Measurements from ENCODE around the gene PARD6A. TPM values are rescaled to one million over a fixed set of nuclear protein-coding genes. Genes with fewer than 3 reads are reported as not detected.

PARD6A gene, protein sequence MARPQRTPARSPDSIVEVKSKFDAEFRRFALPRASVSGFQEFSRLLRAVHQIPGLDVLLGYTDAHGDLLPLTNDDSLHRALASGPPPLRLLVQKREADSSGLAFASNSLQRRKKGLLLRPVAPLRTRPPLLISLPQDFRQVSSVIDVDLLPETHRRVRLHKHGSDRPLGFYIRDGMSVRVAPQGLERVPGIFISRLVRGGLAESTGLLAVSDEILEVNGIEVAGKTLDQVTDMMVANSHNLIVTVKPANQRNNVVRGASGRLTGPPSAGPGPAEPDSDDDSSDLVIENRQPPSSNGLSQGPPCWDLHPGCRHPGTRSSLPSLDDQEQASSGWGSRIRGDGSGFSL
- total RNA-seq (1.7 TPM), polyA plus RNA-seq (6.5 TPM)

DNA sequence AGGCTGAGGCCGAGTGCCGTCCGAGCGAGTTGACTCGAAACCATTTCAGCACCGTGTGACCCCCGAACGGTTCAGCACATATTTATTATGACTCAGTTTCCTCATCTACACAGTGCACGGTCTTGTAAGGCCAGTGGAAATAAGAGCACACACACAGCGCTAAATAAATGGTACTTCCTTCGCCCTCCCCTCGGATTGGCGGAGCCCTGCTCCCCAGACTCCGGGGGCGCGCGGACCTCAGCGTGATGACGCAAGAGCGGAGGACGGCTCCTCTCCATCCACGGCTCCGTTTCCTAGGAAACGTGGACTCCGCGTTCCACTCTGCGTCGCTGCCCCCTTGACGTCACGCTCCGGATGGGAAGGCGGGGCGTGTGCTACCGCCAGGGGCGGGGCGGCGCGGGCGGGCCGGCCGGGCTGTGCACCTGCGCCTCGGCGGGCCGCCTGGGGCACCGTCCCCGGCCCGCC lies at the start of gene PARD6A:
Gene PARD6A, plus strand, starts transcription at position 397 of the 465 bp plus-strand sequence. CDS start 79 bp downstream, outside the sequence.
- WGBS, result under 1% methylated on average over 48 of the region's 48 CpGs
- Histone ChIP-seq H3K36me3 (ENCODE audit: insufficient read depth) (no peaks in the 10 kb centered on the region), H3K4me1 (ENCODE audit: insufficient read depth) (no peaks in the 10 kb centered on the region), H3K4me3 (ENCODE audit: low read depth, low read length) (peak within 1 kb of the TSS; percentile 75), H3K27ac (ENCODE audit: low read depth) (peak within 1 kb of the TSS; percentile 85)
- DNase-seq (ENCODE audit: extremely low spot score), result peak; percentile 91

DNA sequence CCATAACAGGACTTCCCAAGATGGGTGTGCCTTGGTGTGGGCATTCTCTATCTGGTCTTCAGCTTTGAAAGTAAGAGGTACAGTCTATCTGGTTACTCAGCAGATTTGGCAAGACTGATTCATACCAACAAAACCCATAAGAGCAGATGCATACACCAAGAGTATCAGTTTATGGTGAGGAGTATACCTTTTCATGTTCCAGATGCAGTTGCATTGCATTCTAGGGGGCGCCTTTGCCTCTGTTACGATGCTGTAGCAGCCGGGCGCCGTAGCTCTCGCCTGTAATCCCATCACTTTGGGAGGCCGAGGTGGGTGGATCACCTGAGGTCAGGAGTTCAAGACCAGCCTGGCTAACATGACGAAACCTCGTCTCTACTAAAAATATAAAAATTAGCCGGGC lies 47.0 kb upstream of the PARD6A start:
- no peak for DNase-seq (ENCODE audit: extremely low spot score)
- H3K4me3 ChIP-seq (ENCODE audit: low read depth, low read length), result no peak overlapping the region
- H3K27ac ChIP-seq (ENCODE audit: low read depth), result no peak overlapping the region
- 90% methylated on average over 10 of the region's 10 CpGs for WGBS
- no peaks in the 10 kb centered on the region for H3K4me1 ChIP-seq (ENCODE audit: insufficient read depth)
- H3K36me3 ChIP-seq (ENCODE audit: insufficient read depth), result peaks cover 9% of the 10 kb centered on the region

DNA sequence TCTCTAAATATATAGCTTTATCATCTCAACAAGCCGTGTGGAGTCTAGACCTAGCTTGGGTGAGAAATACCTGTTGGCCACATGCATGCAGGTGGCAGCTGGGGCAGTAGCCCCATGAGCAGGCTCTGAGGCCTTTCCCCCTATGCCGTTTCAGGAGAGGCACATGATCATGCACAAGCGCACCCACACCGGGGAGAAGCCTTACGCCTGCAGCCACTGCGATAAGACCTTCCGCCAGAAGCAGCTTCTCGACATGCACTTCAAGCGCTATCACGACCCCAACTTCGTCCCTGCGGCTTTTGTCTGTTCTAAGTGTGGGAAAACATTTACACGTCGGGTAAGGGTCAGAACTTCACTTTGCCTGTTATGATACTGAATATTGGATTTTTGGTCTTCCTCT lies 32.5 kb upstream of the PARD6A start:
- DNase-seq (ENCODE audit: extremely low spot score), result no peak
- Histone ChIP-seq H3K4me1 (ENCODE audit: insufficient read depth) (no peaks in the 10 kb centered on the region), H3K4me3 (ENCODE audit: low read depth, low read length) (no peak overlapping the region), H3K36me3 (ENCODE audit: insufficient read depth) (peaks cover 6% of the 10 kb centered on the region), H3K27ac (ENCODE audit: low read depth) (no peak overlapping the region)
- WGBS, result 95% methylated on average over 14 of the region's 14 CpGs

DNA sequence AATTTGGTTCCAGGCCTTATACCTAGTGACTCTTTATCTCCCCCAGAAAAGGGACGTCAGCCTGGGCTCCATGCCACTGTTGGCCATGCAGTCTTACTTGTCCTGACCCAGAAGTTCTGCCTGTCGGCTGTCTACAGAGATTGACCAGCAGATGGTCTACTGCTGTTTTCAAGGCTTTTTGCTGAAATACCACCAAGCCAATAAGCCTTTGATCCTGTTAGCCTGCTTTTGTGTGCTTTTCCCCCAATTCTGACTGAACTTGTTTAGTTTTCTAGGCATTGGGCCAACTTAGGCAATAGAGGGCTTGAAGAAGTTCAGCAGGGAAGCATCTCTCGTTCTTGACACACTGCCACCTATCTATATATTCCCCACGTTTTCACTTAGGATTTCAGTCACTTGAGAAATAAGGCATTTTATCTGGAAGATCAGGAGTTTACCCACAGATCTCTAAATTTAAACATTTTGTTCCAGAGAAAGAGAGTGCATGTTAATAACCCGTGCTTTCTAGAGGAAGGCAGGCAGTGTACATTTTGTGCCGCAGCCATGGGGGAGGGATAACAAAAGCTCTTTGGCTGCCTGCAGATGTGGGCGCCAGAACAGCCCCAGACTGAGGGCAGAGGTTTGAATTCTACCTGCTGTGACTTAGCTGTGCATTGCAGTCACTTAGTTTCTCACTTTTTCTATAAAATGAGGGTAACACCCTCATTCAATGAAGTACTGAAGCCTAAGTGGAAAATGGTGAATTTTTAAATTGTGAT lies 28.2 kb upstream of the PARD6A start:
- Histone ChIP-seq H3K4me3 (ENCODE audit: low read depth, low read length) (no peak overlapping the region), H3K36me3 (ENCODE audit: insufficient read depth) (peaks cover 5% of the 10 kb centered on the region), H3K4me1 (ENCODE audit: insufficient read depth) (no peaks in the 10 kb centered on the region), H3K27ac (ENCODE audit: low read depth) (no peak overlapping the region)
- WGBS, result 43% methylated on average over 7 of the region's 7 CpGs
- DNase-seq (ENCODE audit: extremely low spot score), result peak; percentile 20

DNA sequence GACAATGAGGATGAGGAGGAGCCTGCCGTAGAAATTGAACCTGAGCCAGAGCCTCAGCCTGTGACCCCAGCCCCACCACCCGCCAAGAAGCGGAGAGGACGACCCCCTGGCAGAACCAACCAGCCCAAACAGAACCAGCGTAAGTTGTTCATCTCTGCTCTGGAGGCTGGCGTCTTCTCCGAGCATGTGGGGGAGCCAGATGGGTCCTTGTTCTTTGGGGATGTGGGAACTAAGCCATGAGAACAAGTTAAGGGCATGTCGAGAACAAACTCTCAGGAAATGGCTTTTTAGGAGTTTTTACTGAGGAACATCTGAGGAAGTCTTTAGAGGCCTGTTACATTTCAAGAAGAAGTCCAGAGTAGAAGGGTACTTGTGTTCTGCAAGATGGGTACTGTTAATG lies 24.0 kb upstream of the PARD6A start:
- H3K4me3 ChIP-seq (ENCODE audit: low read depth, low read length), result no peak overlapping the region
- H3K27ac ChIP-seq (ENCODE audit: low read depth), result no peak overlapping the region
- no peak for DNase-seq (ENCODE audit: extremely low spot score)
- H3K36me3 ChIP-seq (ENCODE audit: insufficient read depth), result peaks cover 4% of the 10 kb centered on the region
- WGBS, result 88% methylated on average over 8 of the region's 8 CpGs
- no peaks in the 10 kb centered on the region for H3K4me1 ChIP-seq (ENCODE audit: insufficient read depth)

DNA sequence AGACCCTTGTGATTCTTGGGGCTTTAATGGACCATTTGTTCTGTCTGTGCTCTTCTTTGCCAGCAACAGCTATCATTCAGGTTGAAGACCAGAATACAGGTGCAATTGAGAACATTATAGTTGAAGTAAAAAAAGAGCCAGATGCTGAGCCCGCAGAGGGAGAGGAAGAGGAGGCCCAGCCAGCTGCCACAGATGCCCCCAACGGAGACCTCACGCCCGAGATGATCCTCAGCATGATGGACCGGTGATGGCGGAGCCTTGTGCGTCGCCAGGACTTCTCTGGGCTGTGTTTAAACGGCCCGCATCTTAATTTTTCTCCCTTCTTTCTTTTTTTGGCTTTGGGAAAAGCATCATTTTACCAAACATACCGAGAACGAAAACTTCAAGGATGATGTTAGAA lies 23.1 kb upstream of the PARD6A start:
- Histone ChIP-seq H3K36me3 (ENCODE audit: insufficient read depth) (peaks cover 4% of the 10 kb centered on the region), H3K4me3 (ENCODE audit: low read depth, low read length) (no peak overlapping the region), H3K4me1 (ENCODE audit: insufficient read depth) (no peaks in the 10 kb centered on the region), H3K27ac (ENCODE audit: low read depth) (no peak overlapping the region)
- no peak for DNase-seq (ENCODE audit: extremely low spot score)
- WGBS, result 91% methylated on average over 12 of the region's 12 CpGs

DNA sequence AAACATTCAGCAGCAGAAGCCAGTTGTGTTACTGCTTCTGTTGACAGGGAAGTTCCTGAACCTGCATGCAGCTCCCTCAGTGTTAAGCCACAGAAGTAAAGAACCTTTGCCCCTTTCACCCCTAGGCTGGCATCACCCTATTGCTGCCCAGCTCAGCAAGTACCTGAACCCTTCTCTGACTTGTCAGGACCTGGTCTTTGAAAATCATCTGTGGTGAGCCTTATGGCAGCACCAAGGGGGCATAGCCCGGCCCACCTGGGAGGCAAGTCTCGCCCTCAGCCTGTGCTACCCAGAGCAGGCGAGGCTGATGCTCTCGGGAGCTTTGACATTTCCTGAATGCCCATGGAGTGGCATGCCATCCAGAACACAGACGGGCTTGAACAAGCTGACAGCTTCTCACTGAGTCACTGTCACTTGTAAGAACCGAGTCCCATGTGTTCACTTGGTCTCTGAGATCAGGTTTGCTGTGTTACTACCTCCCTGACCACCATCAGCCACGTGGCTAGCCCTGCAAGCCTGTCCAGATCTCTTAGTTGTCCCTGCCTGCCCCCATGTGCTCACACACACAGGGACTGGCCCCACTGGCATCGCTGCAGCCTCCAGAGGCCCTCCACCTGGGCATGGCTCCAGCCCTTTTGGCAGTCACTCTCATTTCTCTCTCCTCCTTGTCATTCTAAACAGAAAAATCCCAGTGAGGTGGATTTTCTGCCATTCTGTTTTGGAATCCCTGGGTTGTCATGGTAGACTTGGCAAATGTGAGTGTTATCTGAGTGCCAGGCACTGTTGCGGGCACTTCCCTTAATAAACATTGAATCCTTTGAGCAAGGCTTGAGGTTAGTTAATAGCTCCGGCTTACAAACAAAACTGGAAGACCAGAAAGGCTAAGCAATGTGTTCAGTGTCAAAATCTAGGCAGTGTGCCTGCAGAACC lies 18.7 kb upstream of the PARD6A start:
- no peak overlapping the region for H3K27ac ChIP-seq (ENCODE audit: low read depth)
- no peaks in the 10 kb centered on the region for H3K4me1 ChIP-seq (ENCODE audit: insufficient read depth)
- H3K4me3 ChIP-seq (ENCODE audit: low read depth, low read length), result no peak overlapping the region
- WGBS, result 42% methylated on average over 10 of the region's 10 CpGs
- peaks cover 2% of the 10 kb centered on the region for H3K36me3 ChIP-seq (ENCODE audit: insufficient read depth)
- DNase-seq (ENCODE audit: extremely low spot score), result no peak

DNA sequence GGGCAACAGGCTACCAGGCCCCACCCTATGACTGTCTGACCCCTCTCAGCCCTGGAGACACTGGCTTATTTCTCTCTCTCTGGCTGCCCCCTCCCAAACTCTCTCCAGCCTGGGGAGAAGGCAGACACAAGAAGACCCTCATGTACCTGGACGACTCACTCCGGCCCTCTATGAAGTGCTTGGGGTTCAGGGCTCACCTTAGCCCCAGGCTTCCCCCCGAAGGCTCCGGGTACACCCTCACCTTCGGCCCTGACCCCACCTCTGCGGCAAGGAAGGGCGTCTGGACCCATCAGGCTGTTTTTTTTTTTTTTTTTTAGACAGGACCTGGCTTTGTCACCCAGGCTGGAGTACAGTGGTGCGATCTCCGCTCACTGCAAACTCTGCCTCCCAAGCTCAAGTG lies 16.7 kb upstream of the PARD6A start:
- Histone ChIP-seq H3K27ac (ENCODE audit: low read depth) (no peak overlapping the region), H3K4me3 (ENCODE audit: low read depth, low read length) (no peak overlapping the region), H3K36me3 (ENCODE audit: insufficient read depth) (no peaks in the 10 kb centered on the region), H3K4me1 (ENCODE audit: insufficient read depth) (no peaks in the 10 kb centered on the region)
- WGBS, result 90% methylated on average over 9 of the region's 9 CpGs
- DNase-seq (ENCODE audit: extremely low spot score), result no peak

DNA sequence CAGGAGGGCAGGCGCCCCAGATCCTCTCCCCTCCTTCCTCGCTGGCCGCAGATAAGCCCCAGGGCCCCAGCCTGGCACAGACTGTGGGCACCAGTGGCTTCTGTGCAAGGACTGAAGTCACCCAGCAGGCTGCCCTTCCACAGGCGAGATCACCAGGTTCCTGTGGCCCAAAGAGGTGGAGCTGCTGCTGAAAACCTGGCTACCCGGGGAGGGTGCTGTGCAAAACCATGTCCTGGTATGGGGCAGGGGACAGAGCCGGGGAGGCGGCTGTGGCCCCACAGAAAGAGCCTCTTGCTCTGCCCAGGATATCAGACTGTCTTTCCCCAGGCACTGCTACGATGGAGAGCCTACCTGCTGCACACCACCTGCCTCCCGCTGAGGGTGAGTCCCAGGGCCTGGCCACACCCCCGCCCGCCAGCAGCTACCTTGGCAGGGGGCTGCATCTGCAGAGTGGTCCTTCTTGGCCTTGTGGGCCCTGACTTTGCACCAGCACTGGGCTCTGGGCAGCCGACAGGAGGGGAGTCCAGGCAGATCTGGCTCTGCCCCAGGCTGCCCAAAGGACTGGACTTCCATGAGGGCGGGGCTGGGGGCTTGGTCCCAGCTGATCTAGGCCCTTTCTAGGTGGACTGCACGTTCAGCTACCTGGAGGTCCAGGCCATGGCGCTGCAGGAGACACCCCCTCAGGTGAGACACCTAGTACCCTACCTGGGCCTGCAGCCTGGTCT lies 15.2 kb upstream of the PARD6A start:
- 84% methylated on average over 15 of the region's 15 CpGs for WGBS
- H3K4me3 ChIP-seq (ENCODE audit: low read depth, low read length), result peak overlapping the region; percentile 22
- no peak for DNase-seq (ENCODE audit: extremely low spot score)
- no peaks in the 10 kb centered on the region for H3K4me1 ChIP-seq (ENCODE audit: insufficient read depth)
- H3K36me3 ChIP-seq (ENCODE audit: insufficient read depth), result no peaks in the 10 kb centered on the region
- no peak overlapping the region for H3K27ac ChIP-seq (ENCODE audit: low read depth)

DNA sequence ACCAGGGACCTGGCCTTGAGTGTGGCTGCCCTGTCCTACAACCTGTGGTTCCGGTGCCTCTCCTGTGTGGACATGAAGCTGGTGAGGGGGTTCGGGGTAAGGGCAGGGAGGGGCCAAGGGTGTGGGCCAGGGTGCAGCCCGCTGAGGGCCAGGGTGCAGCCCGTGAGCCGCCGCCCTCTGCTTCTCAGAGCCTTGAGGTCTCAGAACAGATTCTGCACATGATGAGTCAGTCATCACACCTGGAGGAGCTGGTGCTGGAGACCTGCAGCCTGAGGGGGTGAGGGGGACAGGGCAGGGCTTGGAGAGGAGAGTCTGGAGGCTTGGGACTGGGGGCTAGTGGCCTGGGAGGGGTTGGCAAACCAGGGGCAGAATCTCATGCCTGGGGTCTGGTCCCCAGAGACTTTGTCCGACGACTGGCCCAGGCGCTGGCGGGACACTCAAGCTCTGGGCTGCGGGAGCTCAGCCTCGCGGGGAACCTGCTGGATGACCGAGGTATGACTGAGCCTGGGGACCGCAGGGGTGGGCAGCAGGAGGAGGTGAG lies 13.6 kb upstream of the PARD6A start:
- H3K4me1 ChIP-seq (ENCODE audit: insufficient read depth), result no peaks in the 10 kb centered on the region
- no peak overlapping the region for H3K27ac ChIP-seq (ENCODE audit: low read depth)
- no peak overlapping the region for H3K4me3 ChIP-seq (ENCODE audit: low read depth, low read length)
- no peak for DNase-seq (ENCODE audit: extremely low spot score)
- WGBS, result 75% methylated on average over 15 of the region's 15 CpGs
- H3K36me3 ChIP-seq (ENCODE audit: insufficient read depth), result no peaks in the 10 kb centered on the region

DNA sequence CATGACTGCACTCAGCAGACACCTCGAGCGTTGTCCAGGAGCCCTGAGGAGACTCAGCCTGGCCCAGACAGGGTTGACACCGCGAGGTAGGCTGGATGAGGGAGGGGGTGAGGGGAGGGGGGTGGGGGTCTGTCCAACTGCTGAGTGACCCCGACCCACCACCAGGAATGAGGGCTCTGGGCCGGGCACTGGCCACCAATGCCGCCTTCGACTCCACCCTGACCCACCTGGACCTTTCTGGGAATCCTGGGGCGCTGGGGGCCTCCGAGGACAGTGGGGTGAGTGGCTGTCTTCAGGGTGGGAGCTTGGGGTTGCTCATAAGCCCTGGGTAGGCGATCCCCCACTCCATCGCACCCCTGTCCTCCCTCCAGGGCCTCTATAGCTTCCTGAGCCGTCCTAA lies 13.1 kb upstream of the PARD6A start:
- no peak overlapping the region for H3K4me3 ChIP-seq (ENCODE audit: low read depth, low read length)
- no peak overlapping the region for H3K27ac ChIP-seq (ENCODE audit: low read depth)
- DNase-seq (ENCODE audit: extremely low spot score), result no peak
- WGBS, result 68% methylated on average over 13 of the region's 13 CpGs
- H3K4me1 ChIP-seq (ENCODE audit: insufficient read depth), result no peaks in the 10 kb centered on the region
- H3K36me3 ChIP-seq (ENCODE audit: insufficient read depth), result no peaks in the 10 kb centered on the region

DNA sequence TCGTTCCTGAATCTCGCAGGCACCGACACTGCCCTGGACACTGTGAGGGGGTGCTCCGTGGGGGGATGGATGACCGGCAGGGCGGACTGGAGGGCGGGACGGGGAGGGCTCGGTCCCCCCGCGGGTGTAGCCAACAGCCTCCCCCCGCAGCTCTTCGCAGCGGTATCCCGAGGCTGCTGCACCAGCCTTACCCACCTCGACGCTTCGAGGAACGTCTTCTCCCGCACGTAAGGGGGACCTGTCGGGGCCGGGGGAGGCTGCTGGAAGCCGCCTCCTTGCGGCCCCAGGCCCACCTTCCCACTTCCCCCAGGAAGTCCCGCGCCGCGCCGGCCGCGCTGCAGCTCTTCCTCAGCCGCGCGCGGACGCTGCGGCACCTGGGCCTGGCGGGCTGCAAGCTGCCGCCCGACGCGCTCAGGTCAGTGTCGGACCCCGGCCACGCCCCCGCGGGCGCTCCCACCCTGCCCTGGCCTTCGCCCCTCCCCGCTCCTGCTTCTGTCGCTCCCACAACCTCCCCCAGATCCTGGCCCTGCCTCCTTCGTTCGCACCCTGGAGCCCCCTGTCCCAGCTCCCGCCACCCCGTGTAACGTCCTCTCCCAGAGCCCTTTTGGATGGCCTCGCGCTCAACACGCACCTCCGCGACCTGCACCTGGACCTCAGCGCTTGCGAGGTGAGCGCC lies 12.5 kb upstream of the PARD6A start:
- H3K4me1 ChIP-seq (ENCODE audit: insufficient read depth), result no peaks in the 10 kb centered on the region
- no peak for DNase-seq (ENCODE audit: extremely low spot score)
- H3K27ac ChIP-seq (ENCODE audit: low read depth), result no peak overlapping the region
- no peaks in the 10 kb centered on the region for H3K36me3 ChIP-seq (ENCODE audit: insufficient read depth)
- WGBS, result 20% methylated on average over 65 of the region's 65 CpGs
- no peak overlapping the region for H3K4me3 ChIP-seq (ENCODE audit: low read depth, low read length)

Data from urinary bladder (tissue), 4 donors.